Measurements from ENCODE around the gene SPATA9.
"Not testable (repeated sequence)": the region's sequence is repeated elsewhere in the genome, so short reads cannot be mapped to it uniquely, and the experiment has no call there.

The SPATA9 gene

DNA sequence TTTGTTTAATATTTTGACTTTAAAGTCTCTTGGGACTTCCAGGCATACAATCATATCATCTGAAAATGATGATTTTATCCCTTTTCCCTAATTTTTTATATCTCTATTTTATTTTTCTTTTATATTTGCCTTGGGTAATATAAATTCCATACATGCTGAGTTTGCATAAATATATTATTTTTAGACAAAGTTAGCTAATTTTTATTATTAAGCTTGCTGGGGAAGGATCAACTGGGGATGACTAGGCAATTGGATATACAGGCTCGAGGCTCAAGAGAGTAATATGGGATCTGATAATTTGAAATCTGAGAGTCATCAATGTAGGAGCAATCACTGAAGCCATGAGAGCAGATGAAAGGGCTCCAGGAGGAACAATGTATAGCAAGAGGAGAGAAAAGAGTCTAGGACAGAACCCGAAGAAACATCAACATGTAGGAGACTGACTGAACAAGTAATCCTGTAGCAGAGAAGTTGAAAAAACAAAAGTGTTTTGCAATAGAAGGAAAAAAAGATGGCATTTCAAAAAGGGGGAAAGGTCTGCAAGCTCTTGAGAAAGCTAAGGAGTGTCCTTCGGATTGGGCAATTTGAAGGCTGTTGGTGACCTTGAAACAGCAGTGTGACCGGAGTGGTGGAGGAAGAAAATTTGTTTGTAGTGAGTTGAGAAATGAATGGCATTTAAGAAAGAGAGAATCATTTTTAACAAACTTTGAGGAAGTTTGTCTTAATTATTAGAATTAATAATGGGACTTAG, 31.3 kb upstream of the SPATA9 start:
- H3K36me3 ChIP-seq (ENCODE audit: control insufficient read depth in 2 of 2, insufficient read depth in 2 of 2, low read length in 2 of 2), result no peaks in the 10 kb centered on the region
- no peak overlapping the region for H3K27ac ChIP-seq (ENCODE audit: low read depth in 2 of 2, low read length in 2 of 2)
- H3K9ac ChIP-seq (ENCODE audit: low read depth in 1 of 2, low read length in 2 of 2), result no peak overlapping the region
- no peaks in the 10 kb centered on the region for H3K27me3 ChIP-seq (ENCODE audit: control insufficient read depth in 2 of 2, insufficient read depth in 2 of 2, low read length in 2 of 2)
- H3K4me3 ChIP-seq (ENCODE audit: low read length in 2 of 2), result no peak overlapping the region
- peaks cover 0 to 8% of the 10 kb centered on the region in 2 donors for H3K4me1 ChIP-seq (ENCODE audit: control insufficient read depth in 2 of 2, insufficient read depth in 2 of 2, low read length in 2 of 2)
- H3K9me3 ChIP-seq (ENCODE audit: control insufficient read depth in 2 of 2, low read length in 2 of 2), result no peaks in the 10 kb centered on the region

DNA sequence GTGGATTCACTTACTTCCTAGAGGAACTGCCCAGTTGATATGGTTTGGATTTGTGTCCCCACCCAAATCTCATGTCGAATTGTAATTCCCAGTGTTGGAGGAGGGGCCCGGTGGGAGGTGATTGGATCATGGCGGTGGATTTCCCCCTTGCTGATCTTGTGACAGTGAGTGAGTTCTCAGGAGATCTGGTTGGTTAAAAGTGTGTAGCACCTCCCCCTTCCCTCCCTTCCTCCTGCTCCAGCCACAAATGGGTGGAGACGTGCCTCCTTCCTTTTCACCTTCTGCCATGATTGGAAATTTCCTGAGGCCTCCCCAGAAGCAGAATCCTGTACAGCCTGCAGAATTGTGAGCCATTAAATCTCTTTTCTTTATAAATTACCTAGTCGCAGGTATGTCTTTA, 30.5 kb upstream of the SPATA9 start:
- not testable (repeated sequence) for H3K4me3 ChIP-seq (ENCODE audit: low read length in 2 of 2); H3K9me3 ChIP-seq (ENCODE audit: control insufficient read depth in 2 of 2, low read length in 2 of 2); H3K36me3 ChIP-seq (ENCODE audit: control insufficient read depth in 2 of 2, insufficient read depth in 2 of 2, low read length in 2 of 2); H3K27me3 ChIP-seq (ENCODE audit: control insufficient read depth in 2 of 2, insufficient read depth in 2 of 2, low read length in 2 of 2); H3K9ac ChIP-seq (ENCODE audit: low read depth in 1 of 2, low read length in 2 of 2); H3K4me1 ChIP-seq (ENCODE audit: control insufficient read depth in 2 of 2, insufficient read depth in 2 of 2, low read length in 2 of 2); H3K27ac ChIP-seq (ENCODE audit: low read depth in 2 of 2, low read length in 2 of 2)

DNA sequence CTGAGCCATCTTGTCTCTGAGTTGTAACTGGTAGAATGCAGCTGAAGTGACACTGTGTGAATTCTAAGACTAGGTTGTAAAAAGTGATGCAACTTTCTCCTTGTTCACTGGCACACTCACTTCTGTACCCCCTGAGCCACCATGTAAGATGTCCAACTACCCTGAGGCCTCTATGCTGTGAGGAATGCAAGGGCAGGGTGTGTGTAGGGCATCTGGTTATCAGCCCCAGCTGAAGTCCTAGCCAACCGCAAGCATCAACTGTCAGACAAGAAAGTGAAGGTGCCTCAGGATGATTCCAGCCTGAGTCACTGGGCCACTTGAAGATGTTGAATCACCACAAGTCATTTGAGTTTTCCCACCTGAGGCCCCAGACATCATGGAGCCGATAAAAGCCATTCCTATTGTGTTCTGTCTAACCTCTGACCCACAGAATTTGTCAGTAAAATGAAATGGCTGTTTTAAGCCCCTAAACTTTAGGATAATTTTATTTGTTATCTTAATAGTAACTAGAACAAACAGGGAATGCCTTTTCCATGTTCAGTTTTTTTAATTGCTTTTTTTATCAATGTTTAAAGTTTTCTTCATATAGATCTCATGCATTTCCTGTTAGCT, 29.7 kb upstream of the SPATA9 start:
- Histone ChIP-seq H3K9me3 (ENCODE audit: control insufficient read depth in 2 of 2, low read length in 2 of 2) (no peaks in the 10 kb centered on the region), H3K36me3 (ENCODE audit: control insufficient read depth in 2 of 2, insufficient read depth in 2 of 2, low read length in 2 of 2) (no peaks in the 10 kb centered on the region), H3K9ac (ENCODE audit: low read depth in 1 of 2, low read length in 2 of 2) (no peak overlapping the region), H3K27ac (ENCODE audit: low read depth in 2 of 2, low read length in 2 of 2) (no peak overlapping the region), H3K27me3 (ENCODE audit: control insufficient read depth in 2 of 2, insufficient read depth in 2 of 2, low read length in 2 of 2) (no peaks in the 10 kb centered on the region), H3K4me1 (ENCODE audit: control insufficient read depth in 2 of 2, insufficient read depth in 2 of 2, low read length in 2 of 2) (peaks cover 0 to 7% of the 10 kb centered on the region in 2 donors), H3K4me3 (ENCODE audit: low read length in 2 of 2) (no peak overlapping the region)

DNA sequence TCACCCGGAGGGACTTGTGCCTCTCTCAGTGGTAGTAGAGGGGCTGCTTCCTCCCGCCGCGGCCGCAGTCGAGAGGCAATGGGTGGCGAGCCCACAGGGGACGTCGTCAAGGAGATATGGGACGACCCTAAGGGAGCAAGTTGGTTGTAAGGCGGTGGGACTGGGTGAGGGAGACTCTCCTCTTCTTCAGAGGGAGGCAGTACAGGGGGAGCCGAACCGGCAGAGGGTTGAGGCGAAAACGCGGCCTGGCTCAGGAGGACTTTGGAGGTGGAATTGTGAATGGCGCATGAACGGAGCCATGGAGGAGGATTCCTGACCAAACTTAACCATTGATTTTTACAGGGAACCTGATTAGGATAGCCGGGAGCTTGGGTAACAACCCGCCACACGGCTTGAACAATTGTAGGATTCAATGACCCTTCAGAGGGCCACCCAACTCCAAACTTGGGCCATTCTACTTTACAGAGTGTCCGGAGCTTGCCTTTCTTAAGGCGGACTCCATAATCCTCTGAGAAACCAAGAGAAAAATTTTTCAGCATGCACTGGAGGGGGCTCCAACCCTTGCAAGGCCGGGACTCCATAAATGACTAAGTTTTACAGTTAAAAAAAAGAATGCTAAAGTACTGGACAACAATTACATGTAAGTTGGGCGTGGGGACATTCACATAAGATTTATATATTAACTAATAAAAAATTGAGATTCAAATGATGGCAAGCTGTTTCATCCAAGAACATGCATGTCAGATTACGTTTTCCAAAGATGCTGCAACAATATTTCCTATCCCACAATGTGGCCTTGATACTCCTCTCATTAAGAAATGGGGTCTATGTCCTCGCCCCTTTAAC, 28.9 kb upstream of the SPATA9 start:
- H3K4me3 ChIP-seq (ENCODE audit: low read length in 2 of 2), result no peak overlapping the region
- H3K9me3 ChIP-seq (ENCODE audit: control insufficient read depth in 2 of 2, low read length in 2 of 2), result no peaks in the 10 kb centered on the region
- H3K27ac ChIP-seq (ENCODE audit: low read depth in 2 of 2, low read length in 2 of 2), result no peak overlapping the region
- H3K27me3 ChIP-seq (ENCODE audit: control insufficient read depth in 2 of 2, insufficient read depth in 2 of 2, low read length in 2 of 2), result no peaks in the 10 kb centered on the region
- no peak overlapping the region for H3K9ac ChIP-seq (ENCODE audit: low read depth in 1 of 2, low read length in 2 of 2)
- H3K36me3 ChIP-seq (ENCODE audit: control insufficient read depth in 2 of 2, insufficient read depth in 2 of 2, low read length in 2 of 2), result no peaks in the 10 kb centered on the region
- H3K4me1 ChIP-seq (ENCODE audit: control insufficient read depth in 2 of 2, insufficient read depth in 2 of 2, low read length in 2 of 2), result peaks cover 0 to 3% of the 10 kb centered on the region in 2 donors

DNA sequence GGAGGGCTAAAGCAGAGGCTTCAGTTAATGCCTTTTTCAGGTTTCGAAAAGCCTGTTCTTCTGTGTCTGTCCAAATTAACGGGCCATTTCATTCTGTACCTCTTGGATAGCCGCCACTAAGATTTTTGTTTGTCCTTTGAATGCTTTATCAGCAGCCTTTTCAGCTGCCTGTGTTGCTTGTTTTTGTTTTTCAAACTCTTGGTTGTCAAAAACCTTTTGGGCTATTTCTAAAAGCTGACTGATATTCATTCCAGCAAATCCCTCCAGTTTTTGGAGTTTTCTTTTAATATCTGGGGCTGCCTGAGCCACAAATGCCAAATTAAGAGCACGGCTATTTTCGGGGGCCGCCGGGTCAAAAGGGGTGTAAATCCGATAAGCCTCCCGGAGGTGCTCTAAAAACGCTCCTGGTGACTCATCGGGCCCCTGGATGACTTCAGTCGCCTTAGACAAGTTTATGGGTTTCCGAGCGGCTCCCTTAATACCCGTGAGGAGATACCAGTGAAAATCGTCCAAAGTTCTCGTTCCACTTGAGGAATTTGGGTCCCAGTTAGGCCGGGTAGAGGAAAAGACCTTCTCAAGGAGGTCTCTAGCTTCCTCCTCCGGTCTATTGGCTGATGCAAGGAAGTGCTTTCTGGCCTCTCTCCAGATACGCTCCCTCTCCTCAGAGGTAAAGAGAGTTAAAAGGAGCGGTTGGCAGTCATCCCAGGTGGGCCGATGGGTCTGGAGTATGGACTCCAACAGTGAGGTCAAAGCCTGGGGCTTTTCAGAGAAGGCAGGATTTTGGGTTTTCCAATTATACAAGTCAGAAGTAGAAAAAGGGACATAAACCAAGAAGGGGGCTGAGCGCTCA, 28.1 kb upstream of the SPATA9 start:
- H3K9ac ChIP-seq (ENCODE audit: low read depth in 1 of 2, low read length in 2 of 2); H3K27ac ChIP-seq (ENCODE audit: low read depth in 2 of 2, low read length in 2 of 2); H3K27me3 ChIP-seq (ENCODE audit: control insufficient read depth in 2 of 2, insufficient read depth in 2 of 2, low read length in 2 of 2); H3K9me3 ChIP-seq (ENCODE audit: control insufficient read depth in 2 of 2, low read length in 2 of 2); H3K4me1 ChIP-seq (ENCODE audit: control insufficient read depth in 2 of 2, insufficient read depth in 2 of 2, low read length in 2 of 2); H3K4me3 ChIP-seq (ENCODE audit: low read length in 2 of 2); H3K36me3 ChIP-seq (ENCODE audit: control insufficient read depth in 2 of 2, insufficient read depth in 2 of 2, low read length in 2 of 2): not testable (repeated sequence)

DNA sequence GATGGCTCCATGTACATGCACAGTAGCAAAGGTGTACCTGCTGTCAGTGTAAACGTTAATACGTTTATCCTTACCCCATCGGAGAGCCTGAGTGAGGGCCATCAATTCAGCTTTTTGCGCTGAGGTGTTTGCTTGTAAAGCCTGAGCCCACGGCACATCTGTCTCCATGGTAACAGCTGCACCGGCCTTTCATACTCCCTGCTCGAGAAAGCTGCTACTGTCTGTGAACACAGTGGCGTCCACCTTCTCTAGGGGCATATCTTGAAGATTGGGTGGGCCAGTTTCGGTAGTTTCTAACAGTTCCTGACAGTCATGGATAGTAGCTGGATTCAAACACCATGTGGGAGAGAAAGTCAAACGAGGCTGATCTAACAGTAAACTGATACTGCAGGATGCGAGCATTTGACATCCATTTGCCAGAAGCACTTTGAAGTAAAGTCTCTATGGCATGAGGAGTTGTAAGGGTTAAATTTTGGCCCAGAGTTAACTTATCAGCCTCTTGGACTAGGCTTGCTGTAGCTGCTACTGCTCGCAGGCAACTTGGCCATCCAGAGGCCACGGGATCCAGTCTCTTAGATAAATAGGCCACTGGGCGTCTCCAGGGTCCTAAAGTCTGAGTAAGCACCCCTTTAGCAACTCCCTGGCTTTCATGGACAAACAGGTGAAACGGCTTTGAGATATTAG, 27.3 kb upstream of the SPATA9 start:
- Histone ChIP-seq H3K4me3 (ENCODE audit: low read length in 2 of 2) (no peak overlapping the region), H3K9ac (ENCODE audit: low read depth in 1 of 2, low read length in 2 of 2) (no peak overlapping the region)

DNA sequence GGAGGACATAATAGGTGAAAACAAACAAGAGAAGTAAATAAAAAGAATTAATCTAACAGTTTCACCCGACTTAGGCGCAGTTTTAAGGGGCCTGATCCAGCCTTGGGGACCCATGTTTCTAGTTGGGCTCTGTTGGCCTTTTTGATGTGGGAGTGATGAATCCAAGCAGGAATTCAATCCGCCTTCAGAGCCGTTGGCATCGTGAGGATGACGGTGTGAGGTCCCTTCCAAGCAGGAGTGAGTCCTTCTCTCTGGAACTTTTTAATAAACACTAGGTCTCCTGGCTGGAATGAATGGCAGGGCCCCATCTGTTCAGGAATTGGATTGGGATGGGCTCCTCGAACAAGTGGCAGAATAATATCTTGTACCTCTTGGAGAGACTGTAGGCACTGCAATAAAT, 26.1 kb upstream of the SPATA9 start:
- Histone ChIP-seq H3K9me3 (ENCODE audit: control insufficient read depth in 2 of 2, low read length in 2 of 2) (no peaks in the 10 kb centered on the region), H3K9ac (ENCODE audit: low read depth in 1 of 2, low read length in 2 of 2) (no peak overlapping the region), H3K4me3 (ENCODE audit: low read length in 2 of 2) (no peak overlapping the region), H3K4me1 (ENCODE audit: control insufficient read depth in 2 of 2, insufficient read depth in 2 of 2, low read length in 2 of 2) (no peaks in the 10 kb centered on the region), H3K27ac (ENCODE audit: low read depth in 2 of 2, low read length in 2 of 2) (no peak overlapping the region), H3K36me3 (ENCODE audit: control insufficient read depth in 2 of 2, insufficient read depth in 2 of 2, low read length in 2 of 2) (no peaks in the 10 kb centered on the region), H3K27me3 (ENCODE audit: control insufficient read depth in 2 of 2, insufficient read depth in 2 of 2, low read length in 2 of 2) (no peaks in the 10 kb centered on the region)

More for the DNA sequence above, 27.3 kb upstream of the SPATA9 start:
- Histone ChIP-seq H3K27me3 (ENCODE audit: control insufficient read depth in 2 of 2, insufficient read depth in 2 of 2, low read length in 2 of 2) (no peaks in the 10 kb centered on the region), H3K4me1 (ENCODE audit: control insufficient read depth in 2 of 2, insufficient read depth in 2 of 2, low read length in 2 of 2) (no peaks in the 10 kb centered on the region), H3K27ac (ENCODE audit: low read depth in 2 of 2, low read length in 2 of 2) (no peak overlapping the region), H3K9me3 (ENCODE audit: control insufficient read depth in 2 of 2, low read length in 2 of 2) (no peaks in the 10 kb centered on the region), H3K36me3 (ENCODE audit: control insufficient read depth in 2 of 2, insufficient read depth in 2 of 2, low read length in 2 of 2) (no peaks in the 10 kb centered on the region)

DNA sequence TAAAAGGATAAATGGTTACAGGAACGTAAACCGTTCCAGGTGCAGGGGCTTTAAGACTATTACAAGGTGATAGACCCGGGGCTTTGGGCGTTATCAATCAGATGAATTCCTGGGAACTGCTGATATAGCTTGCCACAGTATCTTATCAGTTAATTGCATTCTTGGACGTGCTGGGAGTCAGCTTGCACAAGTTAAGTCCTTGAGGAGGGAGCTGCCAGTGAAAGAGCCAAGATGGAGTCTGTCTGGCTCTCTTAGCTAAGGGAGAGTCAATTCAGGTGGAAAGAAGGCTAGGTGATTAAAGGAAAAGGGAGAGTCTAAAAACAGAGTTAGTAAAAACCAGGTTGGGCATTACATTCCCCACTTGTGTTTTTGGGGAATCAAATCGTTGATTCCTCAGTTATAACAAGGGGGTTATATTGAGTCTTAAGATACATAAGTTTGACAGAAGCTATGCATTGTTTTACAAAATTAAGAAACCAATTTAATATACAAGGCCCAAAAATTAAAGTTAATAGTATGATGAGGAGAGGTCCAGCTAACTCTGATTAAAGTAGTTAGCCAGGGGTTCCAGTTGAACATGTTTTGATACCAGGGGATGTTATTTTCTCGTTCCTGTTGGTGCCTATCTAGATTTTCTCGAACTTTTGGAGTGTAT, 24.9 kb upstream of the SPATA9 start:
- H3K36me3 ChIP-seq (ENCODE audit: control insufficient read depth in 2 of 2, insufficient read depth in 2 of 2, low read length in 2 of 2); H3K27ac ChIP-seq (ENCODE audit: low read depth in 2 of 2, low read length in 2 of 2); H3K9ac ChIP-seq (ENCODE audit: low read depth in 1 of 2, low read length in 2 of 2); H3K4me1 ChIP-seq (ENCODE audit: control insufficient read depth in 2 of 2, insufficient read depth in 2 of 2, low read length in 2 of 2); H3K9me3 ChIP-seq (ENCODE audit: control insufficient read depth in 2 of 2, low read length in 2 of 2); H3K4me3 ChIP-seq (ENCODE audit: low read length in 2 of 2); H3K27me3 ChIP-seq (ENCODE audit: control insufficient read depth in 2 of 2, insufficient read depth in 2 of 2, low read length in 2 of 2): not testable (repeated sequence)

DNA sequence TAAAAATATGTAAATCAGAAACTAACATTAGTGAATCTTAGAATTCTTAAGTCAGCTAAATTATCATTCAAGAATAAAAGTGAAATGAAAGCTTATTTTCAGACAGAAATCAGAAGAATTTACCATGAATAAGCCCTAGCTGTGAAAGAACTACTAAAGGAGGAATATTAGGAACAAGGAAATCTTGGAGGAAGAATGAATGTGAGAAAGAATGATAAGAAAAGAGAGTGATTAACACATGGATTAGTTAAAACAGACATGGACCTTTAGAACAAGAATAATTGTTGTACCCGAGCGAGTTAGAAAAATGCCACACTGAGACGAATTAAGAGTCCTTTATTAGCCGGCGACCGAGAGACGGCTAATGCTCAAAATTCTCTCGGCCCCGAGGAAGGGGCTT, 24.3 kb upstream of the SPATA9 start:
- Histone ChIP-seq H3K27ac (ENCODE audit: low read depth in 2 of 2, low read length in 2 of 2) (no peak overlapping the region), H3K27me3 (ENCODE audit: control insufficient read depth in 2 of 2, insufficient read depth in 2 of 2, low read length in 2 of 2) (no peaks in the 10 kb centered on the region), H3K9ac (ENCODE audit: low read depth in 1 of 2, low read length in 2 of 2) (no peak overlapping the region), H3K9me3 (ENCODE audit: control insufficient read depth in 2 of 2, low read length in 2 of 2) (no peaks in the 10 kb centered on the region), H3K36me3 (ENCODE audit: control insufficient read depth in 2 of 2, insufficient read depth in 2 of 2, low read length in 2 of 2) (no peaks in the 10 kb centered on the region), H3K4me3 (ENCODE audit: low read length in 2 of 2) (no peak overlapping the region), H3K4me1 (ENCODE audit: control insufficient read depth in 2 of 2, insufficient read depth in 2 of 2, low read length in 2 of 2) (no peaks in the 10 kb centered on the region)

Measured in mucosa of rectum (tissue), 2 donors.